Measurements from ENCODE around the gene KIAA1191. TPM values are rescaled to one million over a fixed set of nuclear protein-coding genes. Genes with fewer than 3 reads are reported as not detected.

Gene KIAA1191
- total and polyA plus RNA-seq, 2 donors: 38.1 to 91.8 TPM

DNA sequence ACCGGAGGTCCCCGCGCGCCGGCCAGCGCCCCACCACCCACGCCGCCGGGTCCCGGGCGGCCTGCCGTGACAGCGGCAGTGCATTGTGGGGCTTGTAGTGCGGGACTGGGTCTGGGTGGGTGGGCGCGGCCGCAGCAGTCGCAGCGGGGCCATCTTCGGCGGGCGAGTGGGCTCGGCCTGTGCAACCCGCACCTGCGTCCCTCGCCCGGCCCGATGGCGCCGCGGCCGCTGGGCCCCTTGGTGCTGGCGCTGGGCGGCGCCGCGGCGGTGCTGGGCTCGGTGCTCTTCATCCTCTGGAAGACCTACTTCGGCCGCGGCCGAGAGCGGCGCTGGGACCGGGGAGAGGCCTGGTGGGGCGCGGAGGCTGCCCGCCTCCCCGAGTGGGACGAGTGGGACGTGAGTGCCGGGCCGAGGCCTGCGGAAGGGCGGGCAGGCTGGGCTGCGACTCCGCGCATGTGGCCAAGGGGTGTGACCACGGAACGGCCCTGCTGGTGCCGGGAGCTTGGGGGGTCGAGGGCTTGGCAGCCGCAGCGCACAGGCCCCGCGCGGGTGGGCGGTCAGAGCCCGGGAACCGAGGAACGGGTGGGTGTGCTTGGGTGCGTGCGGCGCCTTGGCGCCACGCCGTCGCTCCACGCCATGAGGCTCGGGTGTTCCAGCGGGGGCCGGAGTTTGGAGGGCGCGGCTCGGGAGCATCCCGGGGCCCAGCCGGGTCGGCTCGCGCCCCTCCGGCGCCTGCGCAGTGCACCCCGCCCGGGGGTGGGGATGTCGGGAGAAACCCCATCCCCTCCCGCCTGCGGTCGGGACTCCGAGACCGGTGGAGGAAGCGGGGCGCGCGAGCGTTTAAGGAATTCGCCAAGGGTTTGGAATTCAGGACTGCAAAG, 4.0 kb upstream of the KIAA1191 start, which contains the start of gene ARL10:
Gene ARL10, plus strand, starts transcription at position 137 of the 881 bp plus-strand sequence. Its CDS starts 77 bp downstream, at position 214.
- H3K27ac ChIP-seq (ENCODE audit: low read depth): peak within 1 kb of the TSS; percentile 33
- no peaks in the 10 kb centered on the region for H3K36me3 ChIP-seq (ENCODE audit: insufficient read depth)
- no peak for DNase-seq (ENCODE audit: extremely low spot score)
- WGBS: under 1% methylated on average over 108 of the region's 108 CpGs
- peak within 1 kb of the TSS; percentile 75 for H3K4me3 ChIP-seq (ENCODE audit: low read depth, low read length)
- H3K4me1 ChIP-seq (ENCODE audit: insufficient read depth): no peaks in the 10 kb centered on the region

DNA sequence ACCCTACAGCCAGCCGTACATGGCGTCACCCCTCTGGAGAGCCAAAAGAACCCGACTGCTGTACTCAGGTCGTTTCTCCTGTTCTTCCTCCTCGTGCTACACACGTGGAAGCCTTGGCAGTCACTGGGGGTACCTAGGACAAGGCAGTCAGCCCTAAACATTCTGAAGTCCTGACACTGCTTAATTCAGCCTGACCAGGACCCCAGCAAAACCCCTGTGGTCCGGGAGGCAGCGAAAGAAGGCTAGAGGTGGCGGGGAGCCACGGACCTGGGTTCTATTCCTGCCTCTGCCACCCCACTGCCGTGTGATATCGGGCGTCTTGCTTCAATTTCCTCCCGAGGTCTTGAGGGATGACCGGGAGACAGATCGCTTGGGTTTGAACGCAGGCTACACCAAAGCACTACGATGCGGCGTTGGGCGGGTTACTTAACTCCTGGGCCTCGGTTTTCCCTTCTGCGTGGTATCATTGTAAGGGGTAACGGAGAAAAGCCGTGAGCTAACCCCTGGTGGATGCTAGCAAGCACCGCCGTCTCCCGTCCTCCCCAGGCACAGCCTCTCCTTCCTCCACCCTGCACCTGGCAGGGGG, 3.3 kb upstream of the KIAA1191 start:
- no peak for DNase-seq (ENCODE audit: extremely low spot score)
- no peaks in the 10 kb centered on the region for H3K36me3 ChIP-seq (ENCODE audit: insufficient read depth)
- H3K4me1 ChIP-seq (ENCODE audit: insufficient read depth): no peaks in the 10 kb centered on the region
- no peak overlapping the region for H3K27ac ChIP-seq (ENCODE audit: low read depth)
- H3K4me3 ChIP-seq (ENCODE audit: low read depth, low read length): peak overlapping the region; percentile 75
- 27% methylated on average over 28 of the region's 28 CpGs for WGBS

DNA sequence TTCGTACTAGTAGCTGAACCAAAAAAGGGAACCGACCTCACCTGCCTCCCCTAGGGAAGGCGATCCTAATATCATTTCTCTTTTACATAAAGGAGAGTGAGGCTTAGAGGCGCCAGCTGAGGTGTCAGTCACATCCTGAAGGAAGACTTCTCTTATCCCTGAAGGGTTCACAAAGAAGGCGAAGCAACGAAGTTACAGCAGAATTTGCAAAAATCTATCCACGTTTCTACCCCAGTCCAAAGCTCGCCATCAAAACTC, 598 bp upstream of the KIAA1191 start:
- H3K27ac ChIP-seq (ENCODE audit: low read depth): no peak overlapping the region
- DNase-seq (ENCODE audit: extremely low spot score): no peak
- no peak overlapping the region for H3K4me3 ChIP-seq (ENCODE audit: low read depth, low read length)
- WGBS: 70% methylated on average over 8 of the region's 8 CpGs
- no peaks in the 10 kb centered on the region for H3K4me1 ChIP-seq (ENCODE audit: insufficient read depth)
- no peaks in the 10 kb centered on the region for H3K36me3 ChIP-seq (ENCODE audit: insufficient read depth)

DNA sequence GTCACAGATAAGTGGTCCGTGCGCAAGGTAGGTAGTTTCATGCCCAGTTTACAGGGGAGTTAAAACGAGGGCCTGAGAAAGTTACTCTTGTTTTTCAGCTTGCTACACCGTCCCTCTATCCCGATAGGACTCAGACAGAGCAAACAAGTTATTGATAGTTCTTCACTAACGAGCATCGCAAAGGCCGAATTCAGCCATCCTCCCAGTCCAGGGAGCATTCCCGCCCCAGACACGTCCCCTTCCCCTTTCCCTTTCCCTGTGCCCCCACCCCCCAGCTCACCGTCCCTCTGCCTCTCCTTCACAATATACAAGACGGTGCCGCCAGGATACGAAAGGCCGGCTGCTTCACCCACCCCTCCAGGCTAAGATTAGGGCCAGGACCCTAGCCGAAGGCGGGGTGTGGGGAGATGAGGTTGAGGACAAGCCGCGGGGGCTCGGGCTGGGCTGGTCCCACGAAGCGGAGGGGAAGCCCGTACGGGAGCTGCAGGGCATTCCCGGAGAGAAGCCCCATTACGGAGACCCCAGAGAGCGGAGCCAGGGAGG, 599 bp downstream of the KIAA1191 start:
- Histone ChIP-seq H3K4me3 (ENCODE audit: low read depth, low read length) (peak overlapping the region; percentile 81), H3K36me3 (ENCODE audit: insufficient read depth) (no peaks in the 10 kb centered on the region), H3K4me1 (ENCODE audit: insufficient read depth) (no peaks in the 10 kb centered on the region), H3K27ac (ENCODE audit: low read depth) (peak overlapping the region; percentile 60)
- WGBS: 2% methylated on average over 27 of the region's 27 CpGs
- DNase-seq (ENCODE audit: extremely low spot score): no peak

DNA sequence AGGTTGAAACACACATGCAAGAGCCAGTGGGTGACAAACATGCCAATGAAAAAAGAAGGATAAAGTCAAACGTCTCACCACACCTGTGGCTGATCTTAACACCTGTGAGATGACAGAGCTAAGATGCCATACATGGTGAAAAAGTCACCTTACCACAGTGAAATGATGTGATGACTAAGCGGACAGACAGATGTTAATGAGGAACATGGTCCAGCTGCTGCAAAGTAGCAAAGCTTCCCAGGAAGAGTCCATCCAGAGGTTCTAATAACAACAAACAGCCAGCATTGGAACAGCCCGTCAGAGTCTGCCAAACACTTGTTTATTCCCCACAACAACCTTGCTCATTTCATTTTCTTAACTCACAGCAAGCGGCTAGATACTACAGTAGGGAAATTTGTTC, 1.9 kb downstream of the KIAA1191 start:
- no peak overlapping the region for H3K4me3 ChIP-seq (ENCODE audit: low read depth, low read length)
- no peak for DNase-seq (ENCODE audit: extremely low spot score)
- H3K36me3 ChIP-seq (ENCODE audit: insufficient read depth): no peaks in the 10 kb centered on the region
- 53% methylated on average over 4 of the region's 4 CpGs for WGBS
- H3K27ac ChIP-seq (ENCODE audit: low read depth): no peak overlapping the region
- H3K4me1 ChIP-seq (ENCODE audit: insufficient read depth): no peaks in the 10 kb centered on the region

DNA sequence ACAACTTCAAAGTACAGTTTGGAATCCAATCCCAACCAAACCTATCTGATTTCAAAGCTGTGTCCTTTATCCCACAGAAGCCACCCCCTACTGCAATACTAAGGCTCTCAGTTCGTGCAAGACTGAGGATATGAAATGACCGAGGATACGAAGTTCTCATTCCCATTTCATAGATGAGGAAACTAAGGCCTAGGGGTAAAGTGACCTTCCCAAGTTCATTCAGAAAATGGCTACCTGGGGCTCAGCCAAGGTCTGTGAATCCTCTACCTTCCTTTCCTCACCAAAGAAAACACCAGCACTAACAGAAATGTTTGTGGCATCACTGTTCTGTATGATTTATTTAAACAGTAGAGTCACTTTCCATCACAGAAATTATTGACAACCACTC, 5.4 kb downstream of the KIAA1191 start:
- Histone ChIP-seq H3K4me3 (ENCODE audit: low read depth, low read length) (no peak overlapping the region), H3K27ac (ENCODE audit: low read depth) (no peak overlapping the region), H3K4me1 (ENCODE audit: insufficient read depth) (no peaks in the 10 kb centered on the region), H3K36me3 (ENCODE audit: insufficient read depth) (peaks cover 2% of the 10 kb centered on the region)
- no peak for DNase-seq (ENCODE audit: extremely low spot score)
- 94% methylated on average over 3 of the region's 3 CpGs for WGBS

DNA sequence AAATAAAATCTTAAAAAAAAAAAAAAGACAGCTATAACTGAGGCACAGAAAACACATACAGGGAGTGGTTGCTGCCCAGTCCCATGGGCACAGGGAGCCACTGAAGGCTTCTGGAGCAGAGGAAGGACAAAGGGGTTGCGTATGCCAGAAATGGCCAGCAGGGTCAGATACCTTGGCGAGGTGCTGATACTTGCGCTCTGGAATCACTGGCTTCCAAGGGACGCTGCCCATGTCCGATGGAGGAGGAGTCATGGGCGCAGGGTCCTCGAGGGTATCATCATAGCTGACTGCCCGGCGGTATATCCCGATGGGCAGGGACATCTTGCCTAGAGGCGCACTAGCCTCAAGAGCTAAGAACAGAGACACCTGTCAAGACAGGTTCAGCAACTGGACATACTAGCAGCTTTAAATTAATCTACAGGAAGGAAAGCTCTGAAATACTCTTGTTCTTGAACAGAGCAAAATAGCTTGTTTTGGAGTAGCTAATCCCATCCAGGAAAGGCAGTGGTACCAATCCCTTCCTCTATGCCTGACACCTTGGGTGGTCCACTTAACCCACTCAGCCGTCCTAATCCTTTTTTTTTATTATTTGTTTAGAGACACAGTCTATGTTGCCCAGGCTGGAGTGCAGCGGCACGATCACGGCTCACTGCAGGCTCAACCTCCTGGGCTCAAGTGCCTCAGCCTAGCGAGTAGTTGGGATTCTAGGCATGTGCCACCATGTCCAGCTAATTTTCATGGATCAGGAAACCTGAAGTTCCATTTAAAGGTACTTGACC, 6.0 kb downstream of the KIAA1191 start:
- DNase-seq (ENCODE audit: extremely low spot score): no peak
- WGBS: 83% methylated on average over 16 of the region's 16 CpGs
- no peak overlapping the region for H3K4me3 ChIP-seq (ENCODE audit: low read depth, low read length)
- no peaks in the 10 kb centered on the region for H3K4me1 ChIP-seq (ENCODE audit: insufficient read depth)
- H3K36me3 ChIP-seq (ENCODE audit: insufficient read depth): peaks cover 2% of the 10 kb centered on the region
- H3K27ac ChIP-seq (ENCODE audit: low read depth): no peak overlapping the region

DNA sequence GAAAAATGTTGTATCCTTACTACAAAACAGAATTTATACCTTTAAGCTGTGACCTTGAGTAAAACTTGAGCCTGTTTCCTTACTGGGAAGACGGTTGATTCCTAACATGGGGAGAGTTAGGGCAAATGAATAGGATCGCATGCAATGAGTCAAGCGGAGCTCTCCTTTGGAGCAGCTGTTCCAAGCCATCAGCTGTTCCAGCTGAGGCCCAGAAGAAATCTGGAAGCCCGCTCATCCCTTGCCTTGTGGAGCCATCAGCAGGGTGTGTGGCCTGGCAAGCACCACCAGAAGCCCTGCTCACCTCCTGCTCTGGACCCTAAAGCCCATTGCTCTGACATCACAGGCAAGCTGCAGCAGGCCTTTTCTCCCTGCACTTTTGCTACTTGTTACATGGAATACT, 8.0 kb downstream of the KIAA1191 start:
- no peak overlapping the region for H3K27ac ChIP-seq (ENCODE audit: low read depth)
- no peak for DNase-seq (ENCODE audit: extremely low spot score)
- H3K4me1 ChIP-seq (ENCODE audit: insufficient read depth): no peaks in the 10 kb centered on the region
- WGBS: 95% methylated on average over 4 of the region's 4 CpGs
- H3K4me3 ChIP-seq (ENCODE audit: low read depth, low read length): no peak overlapping the region
- H3K36me3 ChIP-seq (ENCODE audit: insufficient read depth): peaks cover 2% of the 10 kb centered on the region

DNA sequence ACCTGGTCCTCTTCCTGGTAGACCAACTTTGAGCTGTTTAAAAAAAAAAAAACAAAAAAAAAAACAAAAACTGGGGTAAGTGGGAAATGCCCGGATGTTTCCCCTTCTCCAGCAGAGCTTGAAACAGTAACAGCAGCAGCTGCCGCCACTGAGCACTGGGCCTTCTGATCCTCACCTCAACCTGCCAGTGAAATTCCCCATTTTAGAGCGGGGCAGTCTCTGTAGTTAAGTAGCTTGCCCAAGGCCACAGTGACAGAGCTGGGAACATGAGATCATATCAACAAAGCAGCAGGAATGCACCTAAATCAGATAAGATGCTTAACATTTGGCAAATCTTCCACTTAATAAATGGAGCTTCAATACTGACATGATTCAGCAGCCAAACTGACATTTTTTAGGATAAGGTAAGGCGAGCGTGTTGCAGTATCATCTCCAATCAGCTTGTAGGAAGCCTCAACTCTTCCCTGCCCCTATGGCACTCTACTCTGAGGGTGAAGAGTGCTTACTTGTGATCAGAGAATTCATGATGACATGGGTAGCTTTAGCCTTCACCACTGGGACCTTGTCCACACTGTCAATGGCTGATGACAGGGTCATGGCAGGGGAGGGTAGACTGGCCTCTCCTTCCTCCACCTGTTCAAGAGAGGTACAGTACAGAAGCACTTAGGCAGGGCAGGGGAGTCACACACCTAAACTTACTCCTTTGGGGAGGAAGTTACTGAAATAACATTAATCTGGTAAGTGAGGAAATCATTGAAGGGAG, 9.3 kb downstream of the KIAA1191 start:
- Histone ChIP-seq H3K4me1 (ENCODE audit: insufficient read depth) (no peaks in the 10 kb centered on the region), H3K27ac (ENCODE audit: low read depth) (no peak overlapping the region), H3K4me3 (ENCODE audit: low read depth, low read length) (no peak overlapping the region), H3K36me3 (ENCODE audit: insufficient read depth) (peaks cover 2% of the 10 kb centered on the region)
- whole genome bisulfite sequencing: 93% methylated on average over 5 of the region's 5 CpGs
- no peak for DNase-seq (ENCODE audit: extremely low spot score)

DNA sequence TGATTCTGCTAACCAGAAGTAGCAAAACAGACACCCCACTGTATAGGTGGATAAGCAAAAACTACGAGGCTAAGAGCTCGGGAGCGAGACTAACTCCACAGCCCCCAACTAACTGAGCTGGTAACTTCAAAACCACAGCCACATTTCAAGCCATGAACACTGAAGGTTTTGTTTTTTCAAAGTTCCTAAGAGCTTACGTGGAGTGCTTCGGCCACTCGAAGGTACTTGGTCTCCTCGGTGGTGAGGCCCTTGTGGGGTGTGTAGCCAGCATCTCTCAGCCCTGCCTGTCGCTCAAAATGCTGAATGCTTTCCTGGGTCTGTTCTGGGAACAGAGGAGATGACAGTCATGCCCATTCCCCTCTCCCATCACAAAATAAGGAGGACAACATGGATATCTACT, 11.1 kb downstream of the KIAA1191 start:
- peaks cover 2% of the 10 kb centered on the region for H3K36me3 ChIP-seq (ENCODE audit: insufficient read depth)

DNA sequence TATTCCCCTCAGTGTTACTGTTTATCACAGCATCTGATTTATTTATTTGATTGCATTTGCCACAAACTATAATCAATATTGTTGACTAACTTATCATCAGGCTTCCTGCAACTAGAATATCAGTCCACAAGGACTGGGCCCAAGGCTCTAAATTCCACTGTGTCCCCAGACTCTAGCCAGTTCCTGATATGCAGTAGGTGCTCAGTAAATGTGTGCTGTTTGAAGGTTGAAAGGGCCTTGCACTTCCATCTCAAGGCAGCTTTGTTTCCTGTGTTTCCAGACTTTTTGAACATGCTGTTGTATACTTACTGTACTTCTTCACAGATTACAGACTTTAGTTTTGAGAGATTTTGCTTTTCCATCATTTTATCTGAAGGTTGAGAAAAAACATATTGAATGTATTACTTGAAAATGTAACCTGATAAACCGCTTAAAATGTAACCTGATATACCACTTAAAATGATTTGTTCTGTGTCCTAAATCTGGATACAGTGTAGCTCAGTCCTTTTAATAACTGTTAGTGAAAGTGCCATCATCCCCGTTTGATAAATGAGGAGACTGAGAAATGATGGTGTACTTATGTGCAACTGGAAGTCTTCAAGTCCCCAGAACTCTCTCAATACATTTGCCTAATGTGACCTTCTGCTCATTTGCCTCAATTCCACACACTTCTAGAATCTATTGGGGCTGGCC, 18.7 kb downstream of the KIAA1191 start:
- Histone ChIP-seq H3K27ac (ENCODE audit: low read depth) (no peak overlapping the region), H3K36me3 (ENCODE audit: insufficient read depth) (peaks cover 1% of the 10 kb centered on the region), H3K4me1 (ENCODE audit: insufficient read depth) (no peaks in the 10 kb centered on the region), H3K4me3 (ENCODE audit: low read depth, low read length) (no peak overlapping the region)
- DNase-seq (ENCODE audit: extremely low spot score): no peak
- WGBS: 48% methylated on average over 2 of the region's 2 CpGs

More for the DNA sequence above, 11.1 kb downstream of the KIAA1191 start:
- Histone ChIP-seq H3K4me3 (ENCODE audit: low read depth, low read length) (no peak overlapping the region), H3K4me1 (ENCODE audit: insufficient read depth) (no peaks in the 10 kb centered on the region), H3K27ac (ENCODE audit: low read depth) (no peak overlapping the region)
- WGBS: 92% methylated on average over 8 of the region's 8 CpGs
- DNase-seq (ENCODE audit: extremely low spot score): no peak

DNA sequence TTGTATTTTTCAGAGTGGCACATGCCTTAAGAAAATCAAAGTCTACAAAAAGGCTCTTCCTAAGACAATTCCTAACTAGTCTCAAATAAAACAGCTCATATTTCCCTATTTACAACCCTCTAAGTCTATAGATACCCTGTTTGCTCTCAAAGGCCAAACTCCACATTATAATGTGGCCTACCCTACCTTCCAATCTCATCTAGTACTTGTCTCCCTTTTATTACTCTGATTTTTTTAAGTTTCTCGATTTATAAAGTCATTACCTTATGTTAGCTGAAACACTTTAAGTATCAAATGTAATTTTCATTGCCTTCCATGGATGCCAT, 19.4 kb downstream of the KIAA1191 start:
- Histone ChIP-seq H3K36me3 (ENCODE audit: insufficient read depth) (peaks cover 4% of the 10 kb centered on the region), H3K4me1 (ENCODE audit: insufficient read depth) (no peaks in the 10 kb centered on the region), H3K27ac (ENCODE audit: low read depth) (no peak overlapping the region), H3K4me3 (ENCODE audit: low read depth, low read length) (no peak overlapping the region)
- 91% methylated on average over 1 of the region's 1 CpG for WGBS
- no peak for DNase-seq (ENCODE audit: extremely low spot score)
